BE2C (cell line): ENCODE measurements around the gene GNL1. TPM values are rescaled to one million over a fixed set of nuclear protein-coding genes. Genes with fewer than 3 reads are reported as not detected.

Experiments used
- DNase-seq: peaks from one replicate; pipeline ENCODE4 v3.0.0-alpha.2; 2020
- H3K27me3 ChIP-seq: fragments of 250-450 bp; sonication (Bioruptor Pico); 2 replicates; pipeline ENCODE4 v1.5.1; 2020; ENCODE audit warnings: mild to moderate bottlenecking
- H3K36me3 ChIP-seq: fragments of 250-450 bp; sonication (Bioruptor Pico); 2 replicates; pipeline ENCODE4 v1.5.1; 2020; ENCODE audit warnings: mild to moderate bottlenecking
- H3K4me1 ChIP-seq: fragments of 250-450 bp; sonication (Bioruptor Pico); 2 replicates; pipeline ENCODE4 v1.5.1; 2020
- H3K4me3 ChIP-seq: 2 replicates; pipeline ENCODE4 v1.5.1; 2011; ENCODE audit warnings: low read depth, low read length
- H3K9me3 ChIP-seq: fragments of 250-450 bp; sonication (Bioruptor Pico); 2 replicates; pipeline ENCODE4 v1.5.1; 2020
- CTCF ChIP-seq: IDR thresholded peaks from 2 replicates; pipeline ENCODE4 v1.5.1; 2012; ENCODE audit warnings: mild to moderate bottlenecking, low read depth, low read length
- polyA plus RNA-seq: library from polyadenylated mRNA; unstranded; fragments of >200 nt; gene quantifications from one replicate; pipeline ENCODE4 v1.2.1, GENCODE V29; 2012; ENCODE audit warnings: low read depth, missing spikeins; ENCODE audit not compliant: insufficient read length, insufficient read depth

The GNL1 gene
- 92.0 TPM for polyA plus RNA-seq

- no peaks in the 10 kb centered on the region for H3K4me1 ChIP-seq
- peak within 1 kb of the TSS; percentile 77 for H3K4me3 ChIP-seq
- no peak for TF ChIP-seq CTCF
Measured at GRCh38 chr6:30556066-30556905, at the start of gene GNL1. Gene GNL1, minus strand, starts transcription at chr6:30556489. Its CDS starts 286 bp downstream, at chr6:30556203.

GRCh38 chr6:30603961-30604360, 47.7 kb upstream of the GNL1 start:
- Histone ChIP-seq H3K9me3 (no peaks in the 10 kb centered on the region), H3K4me1 (no peaks in the 10 kb centered on the region), H3K36me3 (peaks cover 87% of the 10 kb centered on the region), H3K4me3 (no peak overlapping the region), H3K27me3 (no peaks in the 10 kb centered on the region)
- no peak for TF ChIP-seq CTCF
- DNase-seq = no peak

More at GRCh38 chr6:30556066-30556905, at the start of gene GNL1:
- Histone ChIP-seq H3K9me3 (no peaks in the 10 kb centered on the region), H3K36me3 (peaks cover 29% of the 10 kb centered on the region), H3K27me3 (no peaks in the 10 kb centered on the region)
- peak; percentile 91 for DNase-seq

GRCh38 chr6:30601815-30602641, 45.7 kb upstream of the GNL1 start:
- no peak for DNase-seq
- Histone ChIP-seq H3K9me3 (no peaks in the 10 kb centered on the region), H3K4me1 (no peaks in the 10 kb centered on the region), H3K4me3 (no peak overlapping the region), H3K27me3 (no peaks in the 10 kb centered on the region), H3K36me3 (peaks cover 68% of the 10 kb centered on the region)
- no peak for TF ChIP-seq CTCF

GRCh38 chr6:30601436-30601814, 45.1 kb upstream of the GNL1 start:
- Histone ChIP-seq H3K27me3 (no peaks in the 10 kb centered on the region), H3K4me1 (no peaks in the 10 kb centered on the region), H3K9me3 (no peaks in the 10 kb centered on the region), H3K36me3 (peaks cover 67% of the 10 kb centered on the region), H3K4me3 (no peak overlapping the region)
- DNase-seq = no peak
- no peak for TF ChIP-seq CTCF

GRCh38 chr6:30600451-30600961, 44.2 kb upstream of the GNL1 start:
- Histone ChIP-seq H3K9me3 (no peaks in the 10 kb centered on the region), H3K4me3 (no peak overlapping the region), H3K36me3 (peaks cover 58% of the 10 kb centered on the region), H3K4me1 (no peaks in the 10 kb centered on the region), H3K27me3 (no peaks in the 10 kb centered on the region)
- no peak for TF ChIP-seq CTCF
- DNase-seq = no peak
